WTC11 (cell line): ENCODE results near the gene CLEC17A. TPM values are rescaled to one million over a fixed set of nuclear protein-coding genes. Genes with fewer than 3 reads are reported as not detected.

Source experiments
- ATAC-seq: fragments of 200-7000 bp; cut with Tn5 transposase; 2 replicates; pipeline ENCODE4 v1.10.0; 2021; ENCODE audit warnings: mild to moderate bottlenecking, moderate library complexity
- CTCF ChIA-PET: fragments of 300-600 bp; sonication (Branson Sonifier 250); formaldehyde crosslinking; loops from one replicate; lab custom pipeline; 2021; ENCODE audit warnings: antibody characterized with exemption; lab: Charles Lee
- POLR2A ChIA-PET: fragments of 350-600 bp; sonication (Branson Sonifier 250); formaldehyde crosslinking; loops from one replicate; lab custom pipeline; 2021; ENCODE audit warnings: antibody characterized with exemption; lab: Charles Lee
- DNase-seq: peaks from one replicate; pipeline ENCODE4 v3.0.0; 2021; ENCODE audit warnings: low spot score
- H3K27ac Mint-ChIP-seq: 2 replicates; pipeline ENCODE4 v1.8.0; 2021; ENCODE audit warnings: mixed read lengths
- H3K27me3 Mint-ChIP-seq: 2 replicates; pipeline ENCODE4 v1.8.0; 2021; ENCODE audit warnings: low read depth, mild to moderate bottlenecking, moderate library complexity, mixed read lengths
- H3K36me3 Mint-ChIP-seq: 2 replicates; pipeline ENCODE4 v1.8.0; 2021; ENCODE audit warnings: mixed read lengths
- H3K4me1 Mint-ChIP-seq: 2 replicates; pipeline ENCODE4 v1.8.0; 2022; ENCODE audit warnings: mixed read lengths
- H3K4me3 Mint-ChIP-seq: 2 replicates; pipeline ENCODE4 v1.8.0; 2021; ENCODE audit warnings: mild to moderate bottlenecking, moderate library complexity, mixed read lengths
- H3K9me3 Mint-ChIP-seq: 2 replicates; pipeline ENCODE4 v1.8.0; 2021; ENCODE audit warnings: mixed read lengths
- ATF2 ChIP-seq: sonication (generic); formaldehyde crosslinking; IDR thresholded peaks from 2 replicates; pipeline ENCODE4 v1.8.1; 2022; ENCODE audit warnings: low read depth, missing genetic modification reagents, borderline replicate concordance
- CBFB ChIP-seq: sonication (generic); formaldehyde crosslinking; IDR thresholded peaks from 2 replicates; pipeline ENCODE4 v1.8.1; 2022; ENCODE audit warnings: mild to moderate bottlenecking, low read depth, missing genetic modification reagents
- EMX1 ChIP-seq: fragments of 250-450 bp; sonication (Bioruptor Pico); IDR thresholded peaks from 2 replicates; pipeline ENCODE4 v1.8.0; 2021; ENCODE audit warnings: mild to moderate bottlenecking
- NFE2L1 ChIP-seq: sonication (generic); formaldehyde crosslinking; IDR thresholded peaks from 2 replicates; pipeline ENCODE4 v1.8.1; 2023; ENCODE audit warnings: missing genetic modification reagents
- PRRX2 ChIP-seq: fragments of 250-450 bp; sonication (Bioruptor Pico); IDR thresholded peaks from 2 replicates; pipeline ENCODE4 v1.8.0; 2021; ENCODE audit warnings: mild to moderate bottlenecking
- RELA ChIP-seq: sonication (generic); formaldehyde crosslinking; IDR thresholded peaks from 2 replicates; pipeline ENCODE4 v1.8.1; 2022; ENCODE audit warnings: missing genetic modification reagents, mild to moderate bottlenecking, borderline replicate concordance
- RORB ChIP-seq: fragments of 250-450 bp; sonication (Bioruptor Pico); IDR thresholded peaks from 2 replicates; pipeline ENCODE4 v1.9.0; 2021; ENCODE audit warnings: mild to moderate bottlenecking
- SMAD3 ChIP-seq: sonication (generic); formaldehyde crosslinking; IDR thresholded peaks from 2 replicates; pipeline ENCODE4 v1.8.0; 2022; ENCODE audit warnings: missing genetic modification reagents, mild to moderate bottlenecking, borderline replicate concordance
- SOX15 ChIP-seq: fragments of 250-450 bp; sonication (Bioruptor Pico); IDR thresholded peaks from 2 replicates; pipeline ENCODE4 v1.9.0; 2021; ENCODE audit warnings: mild to moderate bottlenecking
- STAT6 ChIP-seq: sonication (generic); formaldehyde crosslinking; conservative IDR thresholded peaks from 2 replicates; pipeline ENCODE4 v1.8.1; 2023; ENCODE audit warnings: mild to moderate bottlenecking, low read depth, missing genetic modification reagents, moderate library complexity
- TCF7 ChIP-seq: sonication (generic); formaldehyde crosslinking; IDR thresholded peaks from 2 replicates; pipeline ENCODE4 v1.8.0; 2022; ENCODE audit warnings: mild to moderate bottlenecking, low read depth, missing genetic modification reagents, moderate library complexity
- TP53 ChIP-seq: sonication (generic); formaldehyde crosslinking; IDR thresholded peaks from 2 replicates; pipeline ENCODE4 v1.8.1; 2023; ENCODE audit warnings: mild to moderate bottlenecking, missing genetic modification reagents
- USF1 ChIP-seq: sonication (generic); formaldehyde crosslinking; IDR thresholded peaks from 2 replicates; pipeline ENCODE4 v1.8.0; 2022; ENCODE audit warnings: mild to moderate bottlenecking, missing genetic modification reagents
- ZNF138 ChIP-seq: sonication (generic); formaldehyde crosslinking; conservative IDR thresholded peaks from 2 replicates; pipeline ENCODE4 v1.8.1; 2022; ENCODE audit warnings: mild to moderate bottlenecking, moderate library complexity, missing genetic modification reagents
- ZNF232 ChIP-seq: sonication (generic); formaldehyde crosslinking; IDR thresholded peaks from 2 replicates; pipeline ENCODE4 v1.8.0; 2022; ENCODE audit warnings: mild to moderate bottlenecking, missing genetic modification reagents
- ZNF425 ChIP-seq: fragments of 250-450 bp; sonication (Bioruptor Pico); conservative IDR thresholded peaks from 2 replicates; pipeline ENCODE4 v1.9.0; 2021; ENCODE audit warnings: mild to moderate bottlenecking
- ZSCAN18 ChIP-seq: fragments of 250-450 bp; sonication (Bioruptor Pico); IDR thresholded peaks from 2 replicates; pipeline ENCODE4 v2.1.2; 2022; ENCODE audit warnings: mild to moderate bottlenecking, moderate library complexity
- total RNA-seq: library from RNA; stranded (reverse); gene quantifications from 3 replicates; pipeline ENCODE4 v1.2.3, GENCODE V29; 2021
- TF ChIP-seq, protein P1 (sequence below): sonication (generic); formaldehyde crosslinking; IDR thresholded peaks from 2 replicates; pipeline ENCODE4 v1.8.0; 2023; ENCODE audit warnings: mild to moderate bottlenecking, missing genetic modification reagents
- TF ChIP-seq, protein P2 (sequence below): sonication (generic); formaldehyde crosslinking; IDR thresholded peaks from 2 replicates; pipeline ENCODE4 v1.8.1; 2022; ENCODE audit warnings: missing genetic modification reagents, borderline replicate concordance

CLEC17A gene
- total RNA-seq, 1 experiment from 2014 or later: not detected

- no peak overlapping the region for H3K27ac Mint-ChIP-seq
- no peaks in the 10 kb centered on the region; the same call in none of the 2 replicates for H3K27me3 Mint-ChIP-seq
- H3K36me3 Mint-ChIP-seq: no peaks in the 10 kb centered on the region
- no peak overlapping the region for H3K4me3 Mint-ChIP-seq
- TF ChIP-seq ZNF425: no peak
- TF ChIP-seq STAT6: no peak
- no peak for TF ChIP-seq RORB
- no peak for TF ChIP-seq SOX15
- TF ChIP-seq ZNF232 (CRISPR knock-in tag): no peak
- no peak for TF ChIP-seq PRRX2
- TF ChIP-seq ZNF138 (CRISPR knock-in tag): no peak
- TF ChIP-seq, protein P1, sequence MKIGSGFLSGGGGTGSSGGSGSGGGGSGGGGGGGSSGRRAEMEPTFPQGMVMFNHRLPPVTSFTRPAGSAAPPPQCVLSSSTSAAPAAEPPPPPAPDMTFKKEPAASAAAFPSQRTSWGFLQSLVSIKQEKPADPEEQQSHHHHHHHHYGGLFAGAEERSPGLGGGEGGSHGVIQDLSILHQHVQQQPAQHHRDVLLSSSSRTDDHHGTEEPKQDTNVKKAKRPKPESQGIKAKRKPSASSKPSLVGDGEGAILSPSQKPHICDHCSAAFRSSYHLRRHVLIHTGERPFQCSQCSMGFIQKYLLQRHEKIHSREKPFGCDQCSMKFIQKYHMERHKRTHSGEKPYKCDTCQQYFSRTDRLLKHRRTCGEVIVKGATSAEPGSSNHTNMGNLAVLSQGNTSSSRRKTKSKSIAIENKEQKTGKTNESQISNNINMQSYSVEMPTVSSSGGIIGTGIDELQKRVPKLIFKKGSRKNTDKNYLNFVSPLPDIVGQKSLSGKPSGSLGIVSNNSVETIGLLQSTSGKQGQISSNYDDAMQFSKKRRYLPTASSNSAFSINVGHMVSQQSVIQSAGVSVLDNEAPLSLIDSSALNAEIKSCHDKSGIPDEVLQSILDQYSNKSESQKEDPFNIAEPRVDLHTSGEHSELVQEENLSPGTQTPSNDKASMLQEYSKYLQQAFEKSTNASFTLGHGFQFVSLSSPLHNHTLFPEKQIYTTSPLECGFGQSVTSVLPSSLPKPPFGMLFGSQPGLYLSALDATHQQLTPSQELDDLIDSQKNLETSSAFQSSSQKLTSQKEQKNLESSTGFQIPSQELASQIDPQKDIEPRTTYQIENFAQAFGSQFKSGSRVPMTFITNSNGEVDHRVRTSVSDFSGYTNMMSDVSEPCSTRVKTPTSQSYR (CRISPR knock-in tag): no peak
- no peak for TF ChIP-seq USF1 (CRISPR knock-in tag)
- no peak for TF ChIP-seq ATF2 (CRISPR knock-in tag)
- TF ChIP-seq NFE2L1 (CRISPR knock-in tag): no peak
- TF ChIP-seq SMAD3 (CRISPR knock-in tag): no peak
- no peak for DNase-seq
- no peaks in the 10 kb centered on the region for H3K4me1 Mint-ChIP-seq
- POLR2A ChIA-PET: interaction anchor here (0.6 kb wide), 1 partner anchor 703 kb away, joined by 5 read pairs; no protein-coding TSS in a partner anchor
- CTCF ChIA-PET: interaction anchor here (1.2 kb wide), 1 partner anchor 27 kb away, joined by 3 read pairs; no protein-coding TSS in a partner anchor
- no peaks in the 10 kb centered on the region for H3K9me3 Mint-ChIP-seq
- ATAC-seq: no peak
Observed at GRCh38 chr19:14659874-14660489, 77.1 kb downstream of the CLEC17A start.

DNA sequence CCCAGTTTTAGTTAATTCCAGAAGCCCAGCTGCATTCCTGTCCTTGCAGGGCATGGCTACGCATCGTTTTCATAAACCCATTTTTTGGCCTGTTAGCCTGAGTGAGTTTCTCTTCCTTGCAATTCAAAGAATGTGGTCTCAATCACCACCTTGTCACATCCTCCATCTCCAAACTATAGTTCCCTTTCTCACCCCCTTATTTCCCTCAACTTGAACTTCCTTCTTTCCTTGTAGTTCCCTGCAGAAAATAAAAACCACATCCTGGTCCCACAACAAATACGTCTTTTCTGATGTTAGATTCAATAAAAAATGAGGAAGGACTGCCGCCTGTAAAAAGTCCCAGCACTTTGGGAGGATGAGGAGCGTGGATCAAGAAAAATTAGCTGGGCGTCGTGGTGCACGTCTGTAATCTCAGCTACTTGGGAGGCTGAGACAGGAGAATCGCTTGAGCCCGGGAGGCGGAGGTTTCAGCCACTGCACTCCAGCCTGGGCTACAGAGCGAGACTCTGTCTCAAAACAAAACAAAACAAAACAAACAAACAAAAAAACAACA lies 78.6 kb downstream of the CLEC17A start:
- DNase-seq (no peak), ATAC-seq (no peak)
- Mint-ChIP-seq H3K4me1 (no peaks in the 10 kb centered on the region), H3K27me3 (0 out of 2 replicates have a peak, but pooled peaks cover 1% of the 10 kb centered on the region), H3K36me3 (no peaks in the 10 kb centered on the region), H3K4me3 (no peak overlapping the region), H3K9me3 (no peaks in the 10 kb centered on the region), H3K27ac (peak overlapping the region; percentile 34; the same call in 1 of the 2 replicates)
- ChIA-PET POLR2A (no interaction called here), CTCF (interaction anchor here (0.6 kb wide), 1 partner anchor 1730 kb away, joined by 3 read pairs; no protein-coding TSS in a partner anchor)
- TF ChIP-seq ZSCAN18 (CRISPR knock-in tag) (no peak), TP53 (CRISPR knock-in tag) (no peak), RELA (CRISPR knock-in tag) (no peak), TCF7 (no peak), EMX1 (CRISPR knock-in tag) (no peak), CBFB (no peak), ATF2 (CRISPR knock-in tag) (no peak)
- TF ChIP-seq, protein P2, sequence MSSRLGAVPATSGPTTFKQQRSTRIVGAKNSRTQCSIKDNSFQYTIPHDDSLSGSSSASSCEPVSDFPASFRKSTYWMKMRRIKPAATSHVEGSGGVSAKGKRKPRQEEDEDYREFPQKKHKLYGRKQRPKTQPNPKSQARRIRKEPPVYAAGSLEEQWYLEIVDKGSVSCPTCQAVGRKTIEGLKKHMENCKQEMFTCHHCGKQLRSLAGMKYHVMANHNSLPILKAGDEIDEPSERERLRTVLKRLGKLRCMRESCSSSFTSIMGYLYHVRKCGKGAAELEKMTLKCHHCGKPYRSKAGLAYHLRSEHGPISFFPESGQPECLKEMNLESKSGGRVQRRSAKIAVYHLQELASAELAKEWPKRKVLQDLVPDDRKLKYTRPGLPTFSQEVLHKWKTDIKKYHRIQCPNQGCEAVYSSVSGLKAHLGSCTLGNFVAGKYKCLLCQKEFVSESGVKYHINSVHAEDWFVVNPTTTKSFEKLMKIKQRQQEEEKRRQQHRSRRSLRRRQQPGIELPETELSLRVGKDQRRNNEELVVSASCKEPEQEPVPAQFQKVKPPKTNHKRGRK (CRISPR knock-in tag): no peak
